ENCODE measurements around the gene KREMEN1.
A peak's percentile ranks its signal among the peaks of the same experiment; 100 is the strongest.
"Not testable (repeated sequence)": the region's sequence is repeated elsewhere in the genome, so short reads cannot be mapped to it uniquely, and the experiment has no call there.

Gene KREMEN1

GRCh38 chr22:29037340-29037932 is 35.4 kb upstream of the KREMEN1 start:
- H3K36me3 ChIP-seq: no peaks in the 10 kb centered on the region; the same call in 1 of the 2 replicates

GRCh38 chr22:29039148-29039547 is 33.7 kb upstream of the KREMEN1 start:
- DNase-seq: no peak
- TF ChIP-seq CTCF (IDR thresholded peaks at IDR 0.05; ENCODE audit: low read depth, low read length): no peak
- no peaks in the 10 kb centered on the region for H3K27me3 ChIP-seq
- no peak overlapping the region for H3K4me3 ChIP-seq (ENCODE audit: low read depth, low read length)
- H3K36me3 ChIP-seq: peaks cover 5% of the 10 kb centered on the region; the same call in 1 of the 2 replicates
- no peaks in the 10 kb centered on the region for H3K9me3 ChIP-seq
- H3K4me1 ChIP-seq: no peaks in the 10 kb centered on the region

More at GRCh38 chr22:29037340-29037932, 35.4 kb upstream of the KREMEN1 start:
- DNase-seq: no peak
- no peaks in the 10 kb centered on the region for H3K27me3 ChIP-seq
- no peak for TF ChIP-seq CTCF (IDR thresholded peaks at IDR 0.05; ENCODE audit: low read depth, low read length)
- peaks cover 2% of the 10 kb centered on the region for H3K4me1 ChIP-seq
- no peak overlapping the region for H3K4me3 ChIP-seq (ENCODE audit: low read depth, low read length)
- H3K9me3 ChIP-seq: no peaks in the 10 kb centered on the region

GRCh38 chr22:29039684-29040083 is 33.2 kb upstream of the KREMEN1 start:
- H3K4me3 ChIP-seq (ENCODE audit: low read depth, low read length); DNase-seq; H3K9me3 ChIP-seq; H3K4me1 ChIP-seq; H3K36me3 ChIP-seq; H3K27me3 ChIP-seq: not testable (repeated sequence)

GRCh38 chr22:29040385-29041275 is 32.2 kb upstream of the KREMEN1 start:
- H3K27me3 ChIP-seq: no peaks in the 10 kb centered on the region
- H3K9me3 ChIP-seq: no peaks in the 10 kb centered on the region
- no peaks in the 10 kb centered on the region for H3K4me1 ChIP-seq
- H3K4me3 ChIP-seq (ENCODE audit: low read depth, low read length): no peak overlapping the region
- TF ChIP-seq CTCF (IDR thresholded peaks at IDR 0.05; ENCODE audit: low read depth, low read length): peak; percentile 99
- H3K36me3 ChIP-seq: peaks cover 10% of the 10 kb centered on the region
- peak; percentile 75 for DNase-seq

- Histone ChIP-seq H3K4me3 (ENCODE audit: low read depth, low read length) (no peak overlapping the region), H3K9me3 (no peaks in the 10 kb centered on the region), H3K36me3 (peaks cover 10% of the 10 kb centered on the region), H3K27me3 (no peaks in the 10 kb centered on the region), H3K4me1 (no peaks in the 10 kb centered on the region)
- no peak for TF ChIP-seq CTCF (IDR thresholded peaks at IDR 0.05; ENCODE audit: low read depth, low read length)
- DNase-seq: no peak
These were observed 31.4 kb upstream of the KREMEN1 start for GRCh38 chr22:29041408-29041807.

- no peak for TF ChIP-seq CTCF (IDR thresholded peaks at IDR 0.05; ENCODE audit: low read depth, low read length)
- peaks cover 13% of the 10 kb centered on the region for H3K36me3 ChIP-seq
These were observed 28.8 kb upstream of the KREMEN1 start for GRCh38 chr22:29043906-29044575.

More at GRCh38 chr22:29043906-29044575, 28.8 kb upstream of the KREMEN1 start:
- Histone ChIP-seq H3K9me3 (no peaks in the 10 kb centered on the region), H3K4me3 (ENCODE audit: low read depth, low read length) (no peak overlapping the region), H3K27me3 (no peaks in the 10 kb centered on the region), H3K4me1 (no peaks in the 10 kb centered on the region)
- DNase-seq: no peak

All from BE2C (cell line).